Right ventricle myocardium superior (tissue), 1 donor: Measurements from ENCODE around the gene MRTFB. TPM values are rescaled to one million over a fixed set of nuclear protein-coding genes. Genes with fewer than 3 reads are reported as not detected.

Source experiments
- ATAC-seq: fragments of 200-7000 bp; cut with Tn5 transposase; one replicate; pipeline ENCODE4 v1.9.1; 2020; ENCODE audit warnings: mild to moderate bottlenecking; ENCODE audit not compliant: poor library complexity
- DNase-seq: peaks from one replicate; pipeline ENCODE4 v3.0.0-alpha.2; 2020
- intact Hi-C: fragments of 100-400 bp; cut with DNase I; formaldehyde crosslinking; loops from one replicate; pipeline ENCODE4 v1.11.2; 2022
- total RNA-seq: library from RNA; stranded (reverse); fragmentation: NEBNext Ultra II Directional; extraction: Animal tissue kit (Norgen Biotek cat#: 25700); gene quantifications from one replicate; pipeline ENCODE4 v1.2.1, GENCODE V29; 2021
- donor health status: DM: no; HTN: yes; CAD: no; lungs with severe emphysema.

Gene MRTFB
- total RNA-seq, 1 donor from 2014 or later = 22.1 TPM

- intact Hi-C loops = loop anchor here (10.0 kb wide), 1 partner anchor 87 kb away; no protein-coding TSS in a partner anchor
- ATAC-seq = no peak
- DNase-seq = no peak
These were observed 27.0 kb downstream of the MRTFB start for GRCh38 chr16:14098081-14098480.

GRCh38 chr16:14100825-14101224 is 29.7 kb downstream of the MRTFB start:
- intact Hi-C loops = no loop called here
- DNase-seq = no peak
- no peak for ATAC-seq

GRCh38 chr16:14101415-14101814 is 30.3 kb downstream of the MRTFB start:
- intact Hi-C loops = no loop called here
- no peak for ATAC-seq
- DNase-seq = no peak

GRCh38 chr16:14102925-14103720 is 32.0 kb downstream of the MRTFB start:
- ATAC-seq (peak; percentile 20), DNase-seq (no peak)
- intact Hi-C loops = no loop called here

GRCh38 chr16:14104066-14104465 is 32.9 kb downstream of the MRTFB start:
- no peak for ATAC-seq
- no peak for DNase-seq
- intact Hi-C loops = no loop called here

GRCh38 chr16:14105760-14106375 is 34.7 kb downstream of the MRTFB start:
- no peak for ATAC-seq
- intact Hi-C loops = no loop called here
- no peak for DNase-seq

- no peak for DNase-seq
- intact Hi-C loops = no loop called here
- ATAC-seq = no peak
These were observed 35.3 kb downstream of the MRTFB start for GRCh38 chr16:14106457-14106856.

GRCh38 chr16:14106961-14107360 is 35.8 kb downstream of the MRTFB start:
- intact Hi-C loops = no loop called here
- no peak for DNase-seq

GRCh38 chr16:14109077-14109775 is 38.1 kb downstream of the MRTFB start:
- intact Hi-C loops = no loop called here

More at GRCh38 chr16:14106961-14107360, 35.8 kb downstream of the MRTFB start:
- no peak for ATAC-seq

GRCh38 chr16:14109782-14110727 is 38.9 kb downstream of the MRTFB start:
- no peak for ATAC-seq
- intact Hi-C loops = no loop called here
- DNase-seq = no peak

More at GRCh38 chr16:14109077-14109775, 38.1 kb downstream of the MRTFB start:
- DNase-seq (no peak), ATAC-seq (no peak)

- intact Hi-C loops = no loop called here
- ATAC-seq = no peak
These were observed 39.7 kb downstream of the MRTFB start for GRCh38 chr16:14110728-14111251.

GRCh38 chr16:14111713-14112538 is 40.8 kb downstream of the MRTFB start:
- peak; percentile 77 for ATAC-seq
- intact Hi-C loops = no loop called here
- DNase-seq = peak; percentile 59

More at GRCh38 chr16:14110728-14111251, 39.7 kb downstream of the MRTFB start:
- DNase-seq = no peak

- DNase-seq (no peak), ATAC-seq (no peak)
- intact Hi-C loops = no loop called here
These were observed 41.4 kb downstream of the MRTFB start for GRCh38 chr16:14112539-14112856.

- intact Hi-C loops = no loop called here
- ATAC-seq (no peak), DNase-seq (no peak)
These were observed 42.2 kb downstream of the MRTFB start for GRCh38 chr16:14113344-14113743.

- intact Hi-C loops = no loop called here
- DNase-seq (no peak), ATAC-seq (no peak)
These were observed 45.9 kb downstream of the MRTFB start for GRCh38 chr16:14117051-14117450.

- intact Hi-C loops = no loop called here
- no peak for DNase-seq
- ATAC-seq = no peak
These were observed 48.7 kb downstream of the MRTFB start for GRCh38 chr16:14119799-14120198.

- no peak for ATAC-seq
These were observed 49.2 kb downstream of the MRTFB start for GRCh38 chr16:14120335-14120734.

GRCh38 chr16:14121142-14121541 is 50.0 kb downstream of the MRTFB start:
- DNase-seq (no peak), ATAC-seq (no peak)
- intact Hi-C loops = no loop called here

More at GRCh38 chr16:14120335-14120734, 49.2 kb downstream of the MRTFB start:
- intact Hi-C loops = no loop called here
- DNase-seq = no peak
